ENCODE results near the gene CPS1.

CPS1 gene

GRCh38 chr2:210539035-210539434 lies 17.4 kb upstream of the CPS1 start:
- H3K9me3 ChIP-seq (ENCODE audit: insufficient read depth, low read length), result no peaks in the 10 kb centered on the region
- no peak for TF ChIP-seq ZNF274 (IDR thresholded peaks at IDR 0.05; ENCODE audit: low read depth, low read length)
- TF ChIP-seq SUZ12 (IDR thresholded peaks at IDR 0.05; ENCODE audit: extremely low read depth, insufficient read depth, insufficient read length), result no peak
- no peak for TF ChIP-seq YY1 (IDR thresholded peaks at IDR 0.05; ENCODE audit: insufficient read depth, insufficient read length)
- no peak overlapping the region for H3K4me3 ChIP-seq (ENCODE audit: insufficient read length, low read depth)
- no peaks in the 10 kb centered on the region for H3K27me3 ChIP-seq (ENCODE audit: insufficient read depth, insufficient read length)
- no peak for DNase-seq (ENCODE audit: low read depth, low spot score)
- no peaks in the 10 kb centered on the region for H3K36me3 ChIP-seq (ENCODE audit: insufficient read depth, insufficient read length, low read length)
- H3K9ac ChIP-seq (ENCODE audit: insufficient read length, low read depth), result no peak overlapping the region
- no peaks in the 10 kb centered on the region for H3K4me1 ChIP-seq (ENCODE audit: insufficient read depth, insufficient read length)

- Histone ChIP-seq H3K4me3 (ENCODE audit: insufficient read length, low read depth) (no peak overlapping the region), H3K4me1 (ENCODE audit: insufficient read depth, insufficient read length) (no peaks in the 10 kb centered on the region), H3K36me3 (ENCODE audit: insufficient read depth, insufficient read length, low read length) (no peaks in the 10 kb centered on the region), H3K27me3 (ENCODE audit: insufficient read depth, insufficient read length) (no peaks in the 10 kb centered on the region), H3K9me3 (ENCODE audit: insufficient read depth, low read length) (no peaks in the 10 kb centered on the region), H3K9ac (ENCODE audit: insufficient read length, low read depth) (no peak overlapping the region)
- DNase-seq (ENCODE audit: low read depth, low spot score), result no peak
- no peak for TF ChIP-seq SUZ12 (IDR thresholded peaks at IDR 0.05; ENCODE audit: extremely low read depth, insufficient read depth, insufficient read length)
- no peak for TF ChIP-seq ZNF274 (IDR thresholded peaks at IDR 0.05; ENCODE audit: low read depth, low read length)
- no peak for TF ChIP-seq YY1 (IDR thresholded peaks at IDR 0.05; ENCODE audit: insufficient read depth, insufficient read length)
Observed at GRCh38 chr2:210539578-210540416, 16.6 kb upstream of the CPS1 start.

- Histone ChIP-seq H3K9ac (ENCODE audit: insufficient read length, low read depth) (no peak overlapping the region), H3K27me3 (ENCODE audit: insufficient read depth, insufficient read length) (no peaks in the 10 kb centered on the region), H3K4me1 (ENCODE audit: insufficient read depth, insufficient read length) (no peaks in the 10 kb centered on the region), H3K4me3 (ENCODE audit: insufficient read length, low read depth) (no peak overlapping the region), H3K9me3 (ENCODE audit: insufficient read depth, low read length) (no peaks in the 10 kb centered on the region), H3K36me3 (ENCODE audit: insufficient read depth, insufficient read length, low read length) (no peaks in the 10 kb centered on the region)
- no peak for DNase-seq (ENCODE audit: low read depth, low spot score)
- no peak for TF ChIP-seq SUZ12 (IDR thresholded peaks at IDR 0.05; ENCODE audit: extremely low read depth, insufficient read depth, insufficient read length)
- no peak for TF ChIP-seq YY1 (IDR thresholded peaks at IDR 0.05; ENCODE audit: insufficient read depth, insufficient read length)
- no peak for TF ChIP-seq ZNF274 (IDR thresholded peaks at IDR 0.05; ENCODE audit: low read depth, low read length)
Observed at GRCh38 chr2:210540471-210540870, 15.9 kb upstream of the CPS1 start.

GRCh38 chr2:210540900-210541289 lies 15.5 kb upstream of the CPS1 start:
- H3K4me1 ChIP-seq (ENCODE audit: insufficient read depth, insufficient read length), result no peaks in the 10 kb centered on the region
- H3K36me3 ChIP-seq (ENCODE audit: insufficient read depth, insufficient read length, low read length), result no peaks in the 10 kb centered on the region
- no peaks in the 10 kb centered on the region for H3K27me3 ChIP-seq (ENCODE audit: insufficient read depth, insufficient read length)
- no peak overlapping the region for H3K4me3 ChIP-seq (ENCODE audit: insufficient read length, low read depth)
- H3K9ac ChIP-seq (ENCODE audit: insufficient read length, low read depth), result no peak overlapping the region
- H3K9me3 ChIP-seq (ENCODE audit: insufficient read depth, low read length), result no peaks in the 10 kb centered on the region
- no peak for TF ChIP-seq YY1 (IDR thresholded peaks at IDR 0.05; ENCODE audit: insufficient read depth, insufficient read length)
- TF ChIP-seq ZNF274 (IDR thresholded peaks at IDR 0.05; ENCODE audit: low read depth, low read length), result no peak
- TF ChIP-seq SUZ12 (IDR thresholded peaks at IDR 0.05; ENCODE audit: extremely low read depth, insufficient read depth, insufficient read length), result no peak
- peak; percentile 36 for DNase-seq (ENCODE audit: low read depth, low spot score)

- H3K9me3 ChIP-seq (ENCODE audit: insufficient read depth, low read length), result no peaks in the 10 kb centered on the region
Observed at GRCh38 chr2:210541290-210541902, 15.0 kb upstream of the CPS1 start.

GRCh38 chr2:210544007-210544590 lies 12.3 kb upstream of the CPS1 start:
- no peak for TF ChIP-seq SUZ12 (IDR thresholded peaks at IDR 0.05; ENCODE audit: extremely low read depth, insufficient read depth, insufficient read length)
- no peak for TF ChIP-seq ZNF274 (IDR thresholded peaks at IDR 0.05; ENCODE audit: low read depth, low read length)
- no peak for TF ChIP-seq YY1 (IDR thresholded peaks at IDR 0.05; ENCODE audit: insufficient read depth, insufficient read length)
- no peaks in the 10 kb centered on the region for H3K4me1 ChIP-seq (ENCODE audit: insufficient read depth, insufficient read length)
- no peaks in the 10 kb centered on the region for H3K9me3 ChIP-seq (ENCODE audit: insufficient read depth, low read length)

More at GRCh38 chr2:210541290-210541902, 15.0 kb upstream of the CPS1 start:
- Histone ChIP-seq H3K27me3 (ENCODE audit: insufficient read depth, insufficient read length) (no peaks in the 10 kb centered on the region), H3K36me3 (ENCODE audit: insufficient read depth, insufficient read length, low read length) (no peaks in the 10 kb centered on the region), H3K9ac (ENCODE audit: insufficient read length, low read depth) (no peak overlapping the region), H3K4me3 (ENCODE audit: insufficient read length, low read depth) (no peak overlapping the region), H3K4me1 (ENCODE audit: insufficient read depth, insufficient read length) (no peaks in the 10 kb centered on the region)
- TF ChIP-seq ZNF274 (IDR thresholded peaks at IDR 0.05; ENCODE audit: low read depth, low read length) (no peak), YY1 (IDR thresholded peaks at IDR 0.05; ENCODE audit: insufficient read depth, insufficient read length) (no peak), SUZ12 (IDR thresholded peaks at IDR 0.05; ENCODE audit: extremely low read depth, insufficient read depth, insufficient read length) (no peak)
- DNase-seq (ENCODE audit: low read depth, low spot score), result no peak

GRCh38 chr2:210544831-210545230 lies 11.6 kb upstream of the CPS1 start:
- TF ChIP-seq SUZ12 (IDR thresholded peaks at IDR 0.05; ENCODE audit: extremely low read depth, insufficient read depth, insufficient read length), result no peak
- TF ChIP-seq YY1 (IDR thresholded peaks at IDR 0.05; ENCODE audit: insufficient read depth, insufficient read length), result no peak
- TF ChIP-seq ZNF274 (IDR thresholded peaks at IDR 0.05; ENCODE audit: low read depth, low read length), result no peak
- no peak overlapping the region for H3K9ac ChIP-seq (ENCODE audit: insufficient read length, low read depth)
- no peak for DNase-seq (ENCODE audit: low read depth, low spot score)
- H3K4me3 ChIP-seq (ENCODE audit: insufficient read length, low read depth), result no peak overlapping the region
- no peaks in the 10 kb centered on the region for H3K36me3 ChIP-seq (ENCODE audit: insufficient read depth, insufficient read length, low read length)
- H3K9me3 ChIP-seq (ENCODE audit: insufficient read depth, low read length), result no peaks in the 10 kb centered on the region
- no peaks in the 10 kb centered on the region for H3K27me3 ChIP-seq (ENCODE audit: insufficient read depth, insufficient read length)
- H3K4me1 ChIP-seq (ENCODE audit: insufficient read depth, insufficient read length), result no peaks in the 10 kb centered on the region

More at GRCh38 chr2:210544007-210544590, 12.3 kb upstream of the CPS1 start:
- Histone ChIP-seq H3K36me3 (ENCODE audit: insufficient read depth, insufficient read length, low read length) (no peaks in the 10 kb centered on the region), H3K27me3 (ENCODE audit: insufficient read depth, insufficient read length) (no peaks in the 10 kb centered on the region), H3K4me3 (ENCODE audit: insufficient read length, low read depth) (no peak overlapping the region), H3K9ac (ENCODE audit: insufficient read length, low read depth) (no peak overlapping the region)
- DNase-seq (ENCODE audit: low read depth, low spot score), result no peak
